Nephron progenitor cell (in vitro differentiated cells): ENCODE results near the gene TAS2R20.
A peak's percentile ranks its signal among the peaks of the same experiment; 100 is the strongest.
"Not testable (repeated sequence)": the region's sequence is repeated elsewhere in the genome, so short reads cannot be mapped to it uniquely, and the experiment has no call there.

ENCODE experiments used
- DNase-seq: peaks from one replicate; pipeline ENCODE4 v3.0.0; 2021
- H3K27ac Mint-ChIP-seq: 2 replicates; pipeline ENCODE4 v1.8.0; 2021; ENCODE audit warnings: mild to moderate bottlenecking, moderate library complexity, mixed read lengths
- H3K27me3 Mint-ChIP-seq: 2 replicates; pipeline ENCODE4 v1.8.0; 2021; ENCODE audit warnings: mild to moderate bottlenecking, low read depth, mixed read lengths; ENCODE audit not compliant: poor library complexity
- H3K36me3 Mint-ChIP-seq: 2 replicates; pipeline ENCODE4 v1.8.0; 2021; ENCODE audit warnings: low read depth, mixed read lengths
- H3K4me1 Mint-ChIP-seq: 2 replicates; pipeline ENCODE4 v1.8.0; 2021; ENCODE audit warnings: mixed read lengths
- H3K4me3 Mint-ChIP-seq: 2 replicates; pipeline ENCODE4 v1.8.0; 2021; ENCODE audit warnings: mild to moderate bottlenecking, moderate library complexity, mixed read lengths
- H3K9me3 Mint-ChIP-seq: 2 replicates; pipeline ENCODE4 v1.8.0; 2021; ENCODE audit warnings: mild to moderate bottlenecking, moderate library complexity, mixed read lengths
- TF ChIP-seq, protein P1 (sequence below): fragments of 200-600 bp; sonication (generic); IDR thresholded peaks from 2 replicates; pipeline ENCODE4 v1.5.0; 2021; ENCODE audit warnings: antibody characterized with exemption

The TAS2R20 gene, protein sequence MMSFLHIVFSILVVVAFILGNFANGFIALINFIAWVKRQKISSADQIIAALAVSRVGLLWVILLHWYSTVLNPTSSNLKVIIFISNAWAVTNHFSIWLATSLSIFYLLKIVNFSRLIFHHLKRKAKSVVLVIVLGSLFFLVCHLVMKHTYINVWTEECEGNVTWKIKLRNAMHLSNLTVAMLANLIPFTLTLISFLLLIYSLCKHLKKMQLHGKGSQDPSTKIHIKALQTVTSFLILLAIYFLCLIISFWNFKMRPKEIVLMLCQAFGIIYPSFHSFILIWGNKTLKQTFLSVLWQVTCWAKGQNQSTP

DNA sequence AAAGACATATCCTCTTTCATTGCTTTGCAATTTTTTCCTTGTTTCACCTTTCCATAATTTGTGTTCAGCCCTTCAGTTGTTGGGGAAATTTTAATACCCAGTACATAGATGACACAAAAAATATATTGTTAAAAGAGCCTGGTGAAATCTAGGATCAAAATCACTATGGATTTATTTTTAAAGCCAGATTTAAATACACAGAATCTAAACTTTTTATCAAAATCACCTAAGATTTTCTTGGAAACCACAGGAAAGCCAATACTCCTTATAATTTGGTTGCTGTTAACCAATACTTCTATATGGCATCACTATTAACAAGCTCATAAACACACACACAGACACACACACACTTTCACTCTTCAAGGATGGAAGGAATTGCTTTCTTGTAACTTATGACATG, at the start of gene TAS2R20:
TSS of gene TAS2R20 (minus strand) at position 101 of the 400 bp plus-strand sequence. CDS start 429 bp downstream, outside the sequence.
- Mint-ChIP-seq H3K27ac (no peak within 1 kb of the TSS), H3K36me3 (peaks cover 50% of the 10 kb centered on the region), H3K27me3 (no peaks in the 10 kb centered on the region), H3K9me3 (peaks cover 7% of the 10 kb centered on the region), H3K4me1 (no peaks in the 10 kb centered on the region), H3K4me3 (no peak within 1 kb of the TSS)
- no peak for DNase-seq
- TF ChIP-seq, protein P1, sequence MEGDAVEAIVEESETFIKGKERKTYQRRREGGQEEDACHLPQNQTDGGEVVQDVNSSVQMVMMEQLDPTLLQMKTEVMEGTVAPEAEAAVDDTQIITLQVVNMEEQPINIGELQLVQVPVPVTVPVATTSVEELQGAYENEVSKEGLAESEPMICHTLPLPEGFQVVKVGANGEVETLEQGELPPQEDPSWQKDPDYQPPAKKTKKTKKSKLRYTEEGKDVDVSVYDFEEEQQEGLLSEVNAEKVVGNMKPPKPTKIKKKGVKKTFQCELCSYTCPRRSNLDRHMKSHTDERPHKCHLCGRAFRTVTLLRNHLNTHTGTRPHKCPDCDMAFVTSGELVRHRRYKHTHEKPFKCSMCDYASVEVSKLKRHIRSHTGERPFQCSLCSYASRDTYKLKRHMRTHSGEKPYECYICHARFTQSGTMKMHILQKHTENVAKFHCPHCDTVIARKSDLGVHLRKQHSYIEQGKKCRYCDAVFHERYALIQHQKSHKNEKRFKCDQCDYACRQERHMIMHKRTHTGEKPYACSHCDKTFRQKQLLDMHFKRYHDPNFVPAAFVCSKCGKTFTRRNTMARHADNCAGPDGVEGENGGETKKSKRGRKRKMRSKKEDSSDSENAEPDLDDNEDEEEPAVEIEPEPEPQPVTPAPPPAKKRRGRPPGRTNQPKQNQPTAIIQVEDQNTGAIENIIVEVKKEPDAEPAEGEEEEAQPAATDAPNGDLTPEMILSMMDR = no peak

DNA sequence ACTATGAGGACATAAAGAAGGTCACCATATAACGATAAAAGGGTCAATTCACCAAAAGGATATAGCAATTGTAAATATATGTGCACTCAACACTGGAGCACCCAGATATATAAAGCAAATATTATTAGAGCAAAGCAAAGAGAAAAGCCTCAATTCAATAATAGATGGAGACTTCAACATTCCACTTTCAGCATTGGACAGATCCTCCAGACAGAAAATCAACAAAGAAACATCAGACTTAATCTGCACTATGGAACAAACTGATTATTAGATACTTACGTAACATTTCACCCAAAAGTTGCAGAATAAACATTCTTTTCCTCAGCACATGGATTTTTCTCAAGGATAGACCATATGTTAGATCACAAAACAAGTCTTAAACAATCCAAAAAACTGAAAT, 43.3 kb upstream of the TAS2R20 start:
- H3K36me3 Mint-ChIP-seq = peaks cover 94% of the 10 kb centered on the region
- not testable (repeated sequence) for H3K27me3 Mint-ChIP-seq, H3K4me3 Mint-ChIP-seq, H3K27ac Mint-ChIP-seq, DNase-seq, H3K4me1 Mint-ChIP-seq
- H3K9me3 Mint-ChIP-seq = peaks cover 19% of the 10 kb centered on the region

DNA sequence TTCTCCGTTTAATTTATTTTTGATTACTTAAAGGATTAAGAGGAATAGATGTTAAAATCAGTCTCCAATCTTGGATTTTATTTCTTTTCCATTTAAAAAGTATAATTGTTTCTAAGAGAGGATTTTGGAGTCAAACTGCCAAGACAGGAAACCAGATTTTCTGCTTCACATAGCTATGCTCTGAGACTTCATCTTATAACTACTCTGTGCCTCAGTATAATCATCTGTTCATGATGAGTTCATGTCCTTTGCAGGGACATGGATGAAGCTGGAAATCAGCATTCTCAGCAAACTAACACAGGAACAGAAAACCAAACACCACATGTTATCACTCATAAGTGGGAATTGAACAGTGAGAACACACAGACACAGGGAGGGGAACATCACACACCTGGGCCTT, 42.1 kb upstream of the TAS2R20 start:
- peaks cover 94% of the 10 kb centered on the region for H3K36me3 Mint-ChIP-seq
- no peaks in the 10 kb centered on the region for H3K4me1 Mint-ChIP-seq
- H3K4me3 Mint-ChIP-seq = no peak overlapping the region
- peaks cover 19% of the 10 kb centered on the region for H3K9me3 Mint-ChIP-seq
- H3K27ac Mint-ChIP-seq = peak overlapping the region; percentile 48
- DNase-seq = no peak
- TF ChIP-seq, protein P1 = no peak
- H3K27me3 Mint-ChIP-seq = no peaks in the 10 kb centered on the region

DNA sequence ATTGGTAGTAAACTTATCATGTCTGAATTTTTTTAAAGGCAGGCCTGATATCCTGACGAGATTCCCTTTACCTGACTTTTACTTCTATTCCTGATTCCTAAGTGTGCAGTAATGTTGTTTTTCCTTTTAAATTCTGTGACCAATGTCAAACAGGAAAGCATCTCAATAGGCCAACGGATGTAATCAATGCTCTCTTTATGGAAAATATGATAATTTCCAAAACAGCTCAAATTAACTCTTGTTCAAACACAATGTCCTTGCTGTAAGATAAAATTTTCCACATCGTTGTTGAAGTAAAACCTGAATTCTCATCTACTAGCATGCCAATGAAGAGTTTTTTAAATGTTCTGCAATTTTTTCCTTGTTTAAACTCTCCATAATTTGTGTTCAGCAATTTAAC, 41.1 kb upstream of the TAS2R20 start:
- Mint-ChIP-seq H3K4me1 (no peaks in the 10 kb centered on the region), H3K27ac (no peak overlapping the region), H3K27me3 (no peaks in the 10 kb centered on the region), H3K4me3 (no peak overlapping the region), H3K9me3 (peaks cover 16% of the 10 kb centered on the region), H3K36me3 (peaks cover 87% of the 10 kb centered on the region)
- no peak for DNase-seq
- TF ChIP-seq, protein P1 = no peak

DNA sequence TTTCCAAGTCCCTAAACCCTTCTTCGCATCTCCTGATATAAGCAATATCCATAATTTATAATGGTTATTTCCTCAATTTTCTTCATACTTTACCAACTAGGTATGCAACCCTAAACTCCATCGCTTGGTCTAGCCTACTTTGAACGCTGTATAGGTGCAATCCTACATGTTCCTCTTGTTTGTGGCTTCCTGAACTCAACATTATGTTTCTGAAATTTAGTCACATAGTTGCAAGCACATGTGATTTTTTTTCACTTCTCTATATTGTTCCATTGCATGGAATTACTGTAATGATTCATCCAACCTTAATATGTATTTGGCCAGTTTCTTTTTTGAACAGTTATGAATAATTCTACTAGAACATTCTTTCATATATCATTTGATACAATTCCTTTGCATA, 35.9 kb upstream of the TAS2R20 start:
- not testable (repeated sequence) for DNase-seq, H3K4me1 Mint-ChIP-seq, H3K9me3 Mint-ChIP-seq, H3K27me3 Mint-ChIP-seq, H3K4me3 Mint-ChIP-seq, H3K27ac Mint-ChIP-seq
- H3K36me3 Mint-ChIP-seq = peaks cover 70% of the 10 kb centered on the region

DNA sequence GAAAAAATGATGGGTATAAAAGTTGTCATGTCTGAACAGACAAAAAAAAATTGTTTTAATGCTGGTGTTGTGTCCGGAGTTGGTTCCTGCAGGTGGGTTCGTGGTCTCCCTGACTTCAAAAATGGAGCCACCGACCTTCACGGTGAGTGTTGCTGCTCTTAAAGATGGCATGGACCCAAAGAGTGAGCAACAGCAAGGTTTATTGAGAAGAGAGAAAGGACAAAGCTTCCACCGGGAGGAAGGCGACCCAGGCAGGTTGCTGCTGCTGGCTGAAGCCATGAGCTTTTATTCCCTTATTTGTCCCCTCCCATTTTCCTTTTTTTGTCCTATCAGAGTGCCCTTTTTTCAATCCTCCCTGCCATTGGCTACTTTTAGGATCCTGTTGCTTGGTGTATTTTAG, 33.2 kb upstream of the TAS2R20 start, which contains the start of gene TAS2R31:
TSS of gene TAS2R31 (minus strand) at position 101 of the 400 bp plus-strand sequence. CDS start at position 29, 72 bp downstream.
- Mint-ChIP-seq H3K27ac (peak within 1 kb of the TSS; percentile 28), H3K4me3 (no peak within 1 kb of the TSS), H3K36me3 (peaks cover 68% of the 10 kb centered on the region), H3K4me1 (no peaks in the 10 kb centered on the region), H3K9me3 (no peaks in the 10 kb centered on the region), H3K27me3 (no peaks in the 10 kb centered on the region)
- TF ChIP-seq, protein P1 = no peak
- DNase-seq = no peak

DNA sequence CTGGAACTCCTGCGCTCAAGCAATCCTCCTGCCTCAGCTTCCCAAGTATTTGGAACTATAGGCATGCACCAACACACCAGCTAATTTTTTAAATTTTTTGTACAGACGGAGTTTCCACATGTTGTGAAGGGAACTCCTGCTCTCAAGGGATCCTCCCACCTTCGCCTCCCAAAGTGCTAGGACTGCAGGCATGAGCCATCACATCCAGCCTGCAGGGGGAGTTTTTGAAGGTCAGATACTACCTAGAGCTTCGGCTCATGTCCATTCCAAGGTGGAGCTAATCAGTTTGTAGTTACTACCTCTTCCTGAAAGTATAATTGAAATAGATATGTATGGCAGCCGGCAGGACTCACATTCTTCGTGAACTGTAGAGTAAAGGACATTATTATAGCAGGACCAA, 28.0 kb upstream of the TAS2R20 start:
- no peak overlapping the region for H3K27ac Mint-ChIP-seq
- no peaks in the 10 kb centered on the region for H3K27me3 Mint-ChIP-seq
- no peaks in the 10 kb centered on the region for H3K4me1 Mint-ChIP-seq

More for the DNA sequence above, 28.0 kb upstream of the TAS2R20 start:
- no peak for DNase-seq
- Mint-ChIP-seq H3K36me3 (peaks cover 69% of the 10 kb centered on the region), H3K9me3 (peaks cover 18% of the 10 kb centered on the region), H3K4me3 (no peak overlapping the region)
- TF ChIP-seq, protein P1 = no peak
